Stimulated activated CD4-positive, alpha-beta T cell treated with anti-CD3 and anti-CD28 coated beads, Interleukin-15, amount 100 ng/mL, for 24 hours (primary cell): ENCODE data around the gene WAPL.
"Not testable (repeated sequence)": the region's sequence is repeated elsewhere in the genome, so short reads cannot be mapped to it uniquely, and the experiment has no call there.

Experiments used
- DNase-seq: peaks from one replicate; pipeline ENCODE4 v3.0.0-alpha.2; 2020

WAPL gene

GRCh38 chr10:86411281-86411841 is 110.2 kb downstream of the WAPL start:
- peak; percentile 47 for DNase-seq

DNA sequence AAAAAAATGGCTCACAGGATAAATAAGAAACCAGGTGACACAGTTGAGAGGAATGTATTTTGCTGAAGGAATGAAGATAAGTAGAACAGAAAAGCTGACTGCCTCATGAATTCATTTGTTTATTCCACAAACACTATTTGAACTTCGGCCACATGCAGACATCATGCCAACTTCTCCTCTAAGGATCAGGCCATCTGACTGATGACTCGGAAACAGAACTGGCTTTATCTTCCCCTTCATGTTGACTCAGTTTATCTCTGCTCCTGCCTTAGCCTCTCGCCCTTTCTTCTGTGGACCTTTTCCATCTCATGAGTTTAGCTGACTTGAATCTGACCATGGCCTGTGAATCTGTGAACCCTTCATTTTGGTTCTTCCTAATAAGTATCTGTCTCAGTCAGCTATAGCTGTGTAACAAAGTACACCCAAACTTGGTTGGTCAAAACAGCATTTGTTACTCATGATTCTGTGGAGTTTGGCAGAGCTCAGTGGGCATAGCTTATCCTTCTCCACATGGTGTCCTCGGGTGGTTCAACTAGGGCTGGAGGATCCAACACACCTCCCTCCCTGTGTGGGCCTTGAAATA is 111.0 kb downstream of the WAPL start:
- DNase-seq, result no peak

DNA sequence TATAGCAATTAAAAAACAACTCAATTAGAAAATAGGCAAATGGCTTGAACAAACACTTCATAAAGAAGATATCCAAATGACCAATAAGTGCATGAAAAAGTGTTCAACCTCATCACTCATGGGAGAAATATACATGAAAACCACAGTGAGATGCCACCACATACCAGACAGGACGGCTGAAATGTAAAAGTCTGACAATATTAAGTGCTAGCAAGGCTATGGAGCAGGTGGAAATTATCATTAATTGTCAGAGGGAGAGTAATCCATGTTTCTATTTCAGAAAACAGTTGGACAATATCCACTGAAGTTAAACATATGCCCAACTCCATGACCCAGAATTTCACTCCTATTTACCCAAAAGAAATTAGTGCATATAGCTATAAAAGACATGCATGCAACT is 112.4 kb downstream of the WAPL start:
- DNase-seq, result no peak

- no peak for DNase-seq
These were observed 118.3 kb downstream of the WAPL start for GRCh38 chr10:86403183-86403797.

DNA sequence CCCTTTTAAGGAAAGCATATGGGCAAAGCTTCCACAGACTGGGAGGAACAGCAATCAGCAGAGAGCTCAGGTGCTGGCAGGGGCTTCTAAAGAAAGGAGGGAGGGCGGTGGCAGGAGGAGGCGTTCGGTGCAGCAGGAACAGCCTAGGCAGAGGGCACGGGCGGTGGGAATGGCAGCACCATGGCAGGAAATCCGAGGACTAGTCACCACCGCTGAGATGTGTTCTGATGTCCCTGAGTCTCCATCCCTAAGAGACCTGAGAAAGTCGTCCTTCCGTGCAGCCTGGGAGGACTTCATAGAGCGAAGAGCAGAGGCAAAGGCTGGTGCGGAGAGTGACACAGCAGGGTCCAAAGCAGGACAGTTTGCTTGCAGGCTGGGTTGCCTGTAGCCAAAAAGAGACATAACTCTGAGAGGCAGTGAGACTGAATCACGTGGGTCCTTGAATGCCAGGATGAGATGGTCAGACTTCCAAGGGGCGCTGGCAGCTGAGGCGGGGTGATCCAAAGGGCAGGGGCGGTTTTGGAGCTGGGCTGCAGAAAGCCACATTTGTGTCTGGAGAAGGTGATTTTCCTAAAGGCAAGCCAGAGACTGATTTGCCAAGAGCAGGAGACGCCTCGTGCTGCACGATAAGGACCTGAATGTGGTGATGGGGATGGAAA is 119.2 kb downstream of the WAPL start:
- DNase-seq, result no peak

DNA sequence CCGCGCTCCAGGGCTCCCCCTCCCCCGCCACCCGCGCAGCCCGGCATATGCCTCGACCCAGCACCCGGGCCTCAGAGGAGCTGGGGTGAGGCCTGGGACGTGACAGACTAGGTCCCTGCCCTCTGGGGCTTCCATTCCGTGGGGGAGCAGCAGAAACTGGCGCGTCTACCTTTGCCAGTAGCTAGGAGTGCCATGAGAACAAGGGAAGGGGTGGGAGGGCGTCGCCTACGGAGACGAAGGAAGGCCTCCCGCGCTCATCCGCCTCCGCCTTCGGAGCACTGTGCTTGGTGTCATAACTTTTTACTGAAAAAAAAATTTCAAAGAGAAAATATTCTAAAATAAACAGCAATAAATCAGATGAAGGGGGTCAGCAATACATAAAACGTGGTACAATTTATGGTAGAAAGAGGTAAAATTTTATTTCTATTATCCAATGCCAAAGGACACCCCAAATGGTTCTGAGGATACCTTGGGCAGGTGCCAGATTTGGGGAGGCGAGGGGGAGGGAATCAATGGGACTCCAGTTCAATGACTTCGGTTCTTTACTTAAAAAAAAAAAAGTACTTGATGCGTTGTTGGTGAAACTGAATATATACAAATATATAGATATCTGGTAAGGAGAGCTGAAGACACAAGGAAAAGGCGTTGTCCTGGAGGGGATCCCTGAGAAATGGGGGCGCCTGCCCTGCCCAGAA is 119.9 kb downstream of the WAPL start:
- peak; percentile 43 for DNase-seq

DNA sequence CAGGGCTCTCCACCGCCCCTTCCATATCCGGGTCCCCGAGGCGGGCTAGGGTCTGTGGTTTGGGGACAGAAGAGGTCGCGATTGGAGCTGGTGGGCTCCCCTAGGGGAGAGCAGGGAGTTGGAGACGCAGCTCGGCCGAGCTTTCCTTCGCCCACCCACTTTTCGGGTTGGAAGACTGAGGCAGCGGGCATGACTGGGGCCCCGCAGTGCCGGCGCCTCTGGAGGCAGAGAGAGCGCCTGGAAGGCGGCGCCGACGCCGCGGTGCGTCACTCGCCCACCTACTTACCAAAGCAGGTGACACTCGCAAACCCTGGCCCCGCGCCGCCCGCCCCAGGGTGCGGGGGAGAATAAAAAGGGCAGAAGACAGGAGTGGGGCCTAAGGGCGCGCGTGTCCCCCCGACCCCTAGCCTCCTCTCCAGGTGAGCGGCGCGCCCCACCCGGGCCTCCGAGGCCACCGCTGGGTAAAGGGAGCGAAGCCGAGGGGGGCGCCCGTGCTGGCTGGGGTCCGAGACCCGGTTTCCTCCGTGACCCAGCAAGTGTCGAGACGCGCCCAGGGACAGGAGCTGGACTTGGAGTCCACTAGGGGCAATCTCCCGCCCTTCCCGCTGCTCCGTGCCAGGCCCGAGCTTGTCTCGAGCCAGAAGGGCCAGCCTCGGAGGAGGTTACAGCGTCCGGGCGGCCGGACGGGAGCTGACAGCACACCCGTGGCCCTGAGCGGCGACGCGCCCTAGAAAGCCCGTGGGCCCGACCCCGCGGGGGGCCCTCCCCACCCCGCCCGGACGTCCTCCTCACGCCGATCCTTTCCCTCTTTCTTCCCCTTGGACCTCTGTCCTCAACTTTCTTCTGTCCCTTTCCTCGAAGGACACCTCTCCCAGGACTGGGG is 120.6 kb downstream of the WAPL start:
- DNase-seq, result peak; percentile 83

- DNase-seq, result peak; percentile 98
These were observed 121.5 kb downstream of the WAPL start for GRCh38 chr10:86399879-86400704.

GRCh38 chr10:86399514-86399878 is 122.1 kb downstream of the WAPL start:
- DNase-seq, result no peak

GRCh38 chr10:86397120-86397519 is 124.5 kb downstream of the WAPL start:
- no peak for DNase-seq

- DNase-seq, result no peak
These were observed 127.6 kb downstream of the WAPL start for GRCh38 chr10:86393862-86394455.

DNA sequence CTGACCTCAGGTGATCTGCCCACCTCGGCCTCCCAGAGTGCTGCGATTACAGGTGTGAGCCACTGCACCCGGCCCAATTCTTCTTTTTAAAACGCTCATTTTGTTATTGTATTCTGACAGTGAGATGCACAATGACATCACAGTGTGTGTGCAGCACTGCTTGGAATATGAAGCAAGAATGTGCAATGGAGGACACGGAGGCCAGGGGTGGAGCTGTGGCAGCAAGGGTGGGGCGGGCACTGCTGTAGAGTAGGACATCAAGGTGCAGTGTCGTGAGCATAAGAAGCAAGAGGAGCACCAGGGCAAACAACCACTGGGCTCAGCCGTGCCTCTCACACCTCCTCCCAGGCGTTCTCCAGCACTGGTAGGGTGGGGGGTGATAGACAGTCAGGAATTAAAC is 128.2 kb downstream of the WAPL start:
- no peak for DNase-seq

DNA sequence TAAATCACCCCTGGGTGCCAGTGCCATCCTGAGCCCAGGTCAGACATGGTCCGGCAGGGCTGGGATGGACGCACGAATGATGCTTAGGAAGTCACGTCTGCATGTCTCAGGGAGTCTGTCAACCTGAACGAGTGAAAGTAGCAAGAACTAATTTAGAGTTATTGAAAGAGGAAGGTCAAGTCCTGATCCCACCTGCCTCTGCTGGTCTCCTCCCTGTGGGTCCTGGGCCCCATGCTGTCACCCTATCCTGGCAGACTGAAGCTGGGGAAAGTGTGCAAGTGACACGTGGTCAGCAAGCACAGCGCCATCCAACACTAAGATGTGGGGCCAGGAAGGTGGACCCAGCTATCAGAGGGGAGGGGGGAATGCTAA is 128.9 kb downstream of the WAPL start:
- no peak for DNase-seq

GRCh38 chr10:86391986-86392722 is 129.4 kb downstream of the WAPL start:
- DNase-seq, result no peak

DNA sequence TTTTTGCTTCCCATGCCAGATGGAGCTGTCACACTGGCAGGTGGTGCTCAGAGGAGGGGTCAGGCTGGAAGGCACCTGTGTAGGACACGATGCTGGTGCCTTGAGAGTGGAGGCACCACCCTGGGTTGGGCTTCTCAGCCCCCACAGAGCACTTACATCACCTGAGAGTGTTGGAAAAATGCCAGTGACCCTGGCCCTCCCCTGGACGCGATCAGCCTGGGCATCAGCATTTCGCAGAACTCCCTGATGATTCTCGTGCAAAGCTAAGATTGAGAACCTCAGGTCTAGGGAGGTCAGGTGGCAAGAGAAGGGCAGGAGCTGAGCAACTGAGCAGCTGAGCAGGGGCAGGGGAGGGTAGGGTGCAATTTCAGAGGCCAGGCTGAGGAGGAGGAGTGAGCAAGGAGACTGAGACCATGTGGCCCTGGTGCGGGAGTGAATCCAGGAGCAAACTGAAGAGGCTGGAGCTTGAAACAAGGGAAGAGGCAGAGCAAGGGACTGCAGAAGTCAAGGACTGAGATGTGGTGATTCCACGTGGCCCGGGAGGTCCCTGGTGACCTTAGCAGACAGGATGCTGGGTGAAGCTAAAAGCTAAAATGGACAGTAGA is 130.3 kb downstream of the WAPL start:
- no peak for DNase-seq

DNA sequence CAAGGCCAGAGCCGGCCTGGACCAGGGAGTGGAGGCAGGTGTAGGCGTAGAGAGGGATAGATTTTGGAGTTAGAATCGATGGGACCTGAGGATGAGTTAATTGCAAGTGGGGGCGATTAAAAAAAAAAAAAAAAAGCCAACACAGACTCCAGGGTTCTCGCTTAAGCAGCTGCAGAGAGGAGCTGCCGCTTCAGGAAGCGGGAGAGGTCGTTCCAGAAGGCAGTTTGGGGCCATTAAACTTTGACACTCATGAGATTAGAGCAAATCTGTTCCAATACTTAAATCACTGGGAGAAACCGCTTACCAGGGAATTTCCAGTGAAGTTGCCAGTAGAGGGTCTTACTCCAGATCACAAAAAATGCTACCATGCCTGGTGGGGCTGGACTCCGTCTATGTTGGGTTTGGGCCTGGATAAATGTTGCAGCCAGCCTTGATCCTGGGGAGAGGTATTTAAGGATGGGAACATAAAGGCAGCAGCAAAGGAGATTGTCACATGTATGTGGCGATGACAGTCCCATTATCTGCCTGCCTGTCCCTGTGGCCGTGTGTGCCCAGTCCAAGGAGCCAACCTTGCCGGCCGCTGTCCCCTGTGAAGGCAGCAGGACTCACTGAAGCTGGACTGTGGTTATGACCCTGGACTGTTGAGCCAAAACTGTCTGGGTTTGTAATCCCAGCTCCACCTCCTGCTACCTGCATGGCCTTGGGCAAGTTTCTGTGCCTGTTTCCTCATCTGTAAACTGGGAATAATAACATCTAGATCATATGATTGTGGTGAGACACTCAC is 131.1 kb downstream of the WAPL start:
- DNase-seq, result no peak

GRCh38 chr10:86389441-86390193 is 132.0 kb downstream of the WAPL start:
- DNase-seq, result peak; percentile 44

DNA sequence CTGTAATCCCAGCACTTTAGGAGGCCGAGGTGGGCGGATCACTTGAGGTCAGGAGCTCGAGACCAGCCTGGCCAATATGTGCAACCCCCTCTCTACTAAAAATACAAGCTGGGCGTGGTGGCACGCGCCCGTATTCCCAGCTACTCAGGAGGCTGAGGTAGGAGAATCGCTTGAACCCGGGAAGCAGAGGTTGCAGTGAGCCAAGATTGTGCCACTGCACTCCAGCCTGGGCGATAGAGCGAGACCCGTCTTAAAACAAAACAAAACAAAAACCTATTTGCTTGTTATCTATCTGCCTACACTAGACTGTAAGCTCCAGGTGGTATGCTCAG is 132.5 kb downstream of the WAPL start:
- not testable (repeated sequence) for DNase-seq
